ENCODE measurements around the gene HOXD3. TPM values are rescaled to one million over a fixed set of nuclear protein-coding genes. Genes with fewer than 3 reads are reported as not detected.

HOXD3 gene
- total RNA-seq, 1 experiment from 2014 or later, result not detected

GRCh38 chr2:176149939-176150583, 7.0 kb upstream of the HOXD3 start:
- TF ChIP-seq NR2C2 (CRISPR knock-in tag; IDR thresholded peaks at IDR 0.05) (no peak), EMX1 (CRISPR knock-in tag; IDR thresholded peaks at IDR 0.05) (no peak), ZBTB43 (CRISPR knock-in tag; IDR thresholded peaks at IDR 0.05) (no peak), IRF1 (CRISPR knock-in tag; IDR thresholded peaks at IDR 0.05) (no peak), ZSCAN18 (CRISPR knock-in tag; IDR thresholded peaks at IDR 0.05) (no peak), ZNF317 (CRISPR knock-in tag; IDR thresholded peaks at IDR 0.05; ENCODE audit: borderline replicate concordance, low read depth) (no peak)
- peaks cover 100% of the 10 kb centered on the region for H3K27me3 Mint-ChIP-seq (ENCODE audit: low read depth)
- DNase-seq (ENCODE audit: low spot score) (no peak), ATAC-seq (no peak)
- no peak overlapping the region for H3K4me3 Mint-ChIP-seq
- no peaks in the 10 kb centered on the region for H3K9me3 Mint-ChIP-seq
- H3K27ac Mint-ChIP-seq, result no peak overlapping the region
- POLR2A ChIA-PET, result interaction anchor here (1.6 kb wide), 1 partner anchor 13 kb away, joined by 3 read pairs; no protein-coding TSS in a partner anchor
- no peaks in the 10 kb centered on the region for H3K36me3 Mint-ChIP-seq
- CTCF ChIA-PET, result interaction anchor here (1.0 to 1.3 kb wide), 3 partner anchors 9 to 305 kb away, joined by 3 to 4 read pairs (median 3); no protein-coding TSS in a partner anchor
- peaks cover 25% of the 10 kb centered on the region for H3K4me1 Mint-ChIP-seq

GRCh38 chr2:176150584-176151441, 6.3 kb upstream of the HOXD3 start:
- Mint-ChIP-seq H3K36me3 (no peaks in the 10 kb centered on the region), H3K4me1 (peaks cover 32% of the 10 kb centered on the region), H3K9me3 (no peaks in the 10 kb centered on the region), H3K27me3 (ENCODE audit: low read depth) (peaks cover 100% of the 10 kb centered on the region), H3K27ac (no peak overlapping the region), H3K4me3 (0 out of 2 replicates have a peak overlapping the region, but pooled peaks have one; percentile 14)
- no peak for DNase-seq (ENCODE audit: low spot score)
- no peak for ATAC-seq
- TF ChIP-seq TP53 (CRISPR knock-in tag; IDR thresholded peaks at IDR 0.05), result no peak
- TF ChIP-seq NFATC4 (CRISPR knock-in tag; IDR thresholded peaks at IDR 0.05), result no peak
- no peak for TF ChIP-seq FOXP1 (CRISPR knock-in tag; IDR thresholded peaks at IDR 0.05; ENCODE audit: borderline replicate concordance)
- no peak for TF ChIP-seq ZNF317 (CRISPR knock-in tag; IDR thresholded peaks at IDR 0.05; ENCODE audit: borderline replicate concordance, low read depth)
- no peak for TF ChIP-seq OVOL2 (CRISPR knock-in tag; IDR thresholded peaks at IDR 0.05; ENCODE audit: borderline replicate concordance)
- no peak for TF ChIP-seq ATF3 (CRISPR knock-in tag; conservative IDR thresholded peaks at IDR 0.05)
- CTCF ChIA-PET, result interaction anchor here (1.0 to 2.0 kb wide), 5 partner anchors 10 to 403 kb away, joined by 3 to 5 read pairs (median 4); no protein-coding TSS in a partner anchor
- POLR2A ChIA-PET, result interaction anchor here (1.6 kb wide), 1 partner anchor 12 kb away, joined by 3 read pairs; no protein-coding TSS in a partner anchor

GRCh38 chr2:176151442-176152287, 5.4 kb upstream of the HOXD3 start, which contains the start of gene HOXD4:
HOXD4 (plus strand) TSS chr2:176151550; CDS start chr2:176151634, 84 bp downstream.
- CTCF ChIA-PET, result interaction anchor here (1.2 to 2.0 kb wide), 3 partner anchors 11 to 403 kb away, joined by 4 to 5 read pairs (median 4); no protein-coding TSS in a partner anchor
- peaks cover 34% of the 10 kb centered on the region for H3K4me1 Mint-ChIP-seq
- H3K4me3 Mint-ChIP-seq, result peak within 1 kb of the TSS; percentile 45
- no peaks in the 10 kb centered on the region for H3K9me3 Mint-ChIP-seq
- DNase-seq (ENCODE audit: low spot score) (no peak), ATAC-seq (peak; percentile 11)
- POLR2A ChIA-PET, result no interaction called here
- no peak within 1 kb of the TSS for H3K27ac Mint-ChIP-seq
- peaks cover 100% of the 10 kb centered on the region for H3K27me3 Mint-ChIP-seq (ENCODE audit: low read depth)
- no peaks in the 10 kb centered on the region for H3K36me3 Mint-ChIP-seq
- TF ChIP-seq ZNF512 (CRISPR knock-in tag; IDR thresholded peaks at IDR 0.05; ENCODE audit: borderline replicate concordance) (no peak), NFYB (CRISPR knock-in tag; conservative IDR thresholded peaks at IDR 0.05; ENCODE audit: low read depth) (0 out of 2 replicates have a peak, but pooled peaks have one; percentile 26), E2F1 (CRISPR knock-in tag; IDR thresholded peaks at IDR 0.05) (no peak), HMGXB4 (CRISPR knock-in tag; IDR thresholded peaks at IDR 0.05) (0 out of 2 replicates have a peak, but pooled peaks have one; percentile 28), HMGA2 (CRISPR knock-in tag; IDR thresholded peaks at IDR 0.05) (no peak), USF2 (CRISPR knock-in tag; IDR thresholded peaks at IDR 0.05) (peak; percentile 77), EMX1 (CRISPR knock-in tag; IDR thresholded peaks at IDR 0.05) (no peak)

Measured in WTC11 (cell line).